Measurements from ENCODE around the gene RIMKLA. TPM values are rescaled to one million over a fixed set of nuclear protein-coding genes. Genes with fewer than 3 reads are reported as not detected.
A peak's percentile ranks its signal among the peaks of the same experiment; 100 is the strongest.

Gene RIMKLA
- polyA plus RNA-seq, 1 donor from 2014 or later: not detected

GRCh38 chr1:42399315-42400100, 18.9 kb downstream of the RIMKLA start:
- Mint-ChIP-seq H3K27me3 (no peaks in the 10 kb centered on the region), H3K4me3 (no peak overlapping the region), H3K27ac (no peak overlapping the region), H3K9me3 (no peaks in the 10 kb centered on the region), H3K4me1 (no peaks in the 10 kb centered on the region), H3K36me3 (no peaks in the 10 kb centered on the region)

- no peaks in the 10 kb centered on the region for H3K4me1 Mint-ChIP-seq
- H3K36me3 Mint-ChIP-seq: peaks cover 2% of the 10 kb centered on the region
- peaks cover 6% of the 10 kb centered on the region for H3K27me3 Mint-ChIP-seq
- no peaks in the 10 kb centered on the region for H3K9me3 Mint-ChIP-seq
- H3K27ac Mint-ChIP-seq: no peak overlapping the region
- H3K4me3 Mint-ChIP-seq: no peak overlapping the region
These were observed 23.3 kb downstream of the RIMKLA start for GRCh38 chr1:42403880-42404400.

GRCh38 chr1:42414551-42415496, 34.2 kb downstream of the RIMKLA start:
- H3K27ac Mint-ChIP-seq: no peak overlapping the region

GRCh38 chr1:42417166-42417565, 36.6 kb downstream of the RIMKLA start:
- H3K4me3 Mint-ChIP-seq: no peak overlapping the region
- no peak overlapping the region for H3K27ac Mint-ChIP-seq
- peaks cover 6% of the 10 kb centered on the region for H3K27me3 Mint-ChIP-seq
- peaks cover 3% of the 10 kb centered on the region for H3K36me3 Mint-ChIP-seq
- peaks cover 0 to 2% (median 0%) of the 10 kb centered on the region in 3 donors for H3K9me3 Mint-ChIP-seq
- H3K4me1 Mint-ChIP-seq: no peaks in the 10 kb centered on the region

More at GRCh38 chr1:42414551-42415496, 34.2 kb downstream of the RIMKLA start:
- H3K4me1 Mint-ChIP-seq: no peaks in the 10 kb centered on the region
- no peak overlapping the region for H3K4me3 Mint-ChIP-seq
- no peaks in the 10 kb centered on the region for H3K9me3 Mint-ChIP-seq
- H3K36me3 Mint-ChIP-seq: peaks cover 3% of the 10 kb centered on the region
- peaks cover 6% of the 10 kb centered on the region for H3K27me3 Mint-ChIP-seq

DNA sequence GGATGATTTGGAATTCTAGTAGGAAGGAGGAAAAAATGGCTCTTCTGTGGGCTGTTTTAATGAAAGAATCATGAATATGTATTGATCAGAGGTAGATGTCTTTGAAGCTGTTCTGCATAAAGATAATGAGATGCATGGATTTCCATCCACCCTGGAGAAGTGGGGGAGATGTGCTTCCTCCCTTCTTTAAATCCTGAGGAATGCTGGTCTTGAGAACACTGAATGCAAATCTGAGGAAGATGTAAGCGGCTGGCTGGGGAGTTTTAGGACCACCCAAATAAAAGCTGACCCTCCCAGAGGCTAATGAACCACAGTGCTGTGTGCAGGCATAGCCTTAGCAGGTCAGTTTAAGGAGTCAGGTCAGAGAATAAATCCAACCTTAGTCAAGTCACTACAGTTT, 37.9 kb downstream of the RIMKLA start:
- H3K27me3 Mint-ChIP-seq: peaks cover 2% of the 10 kb centered on the region
- no peak overlapping the region for H3K27ac Mint-ChIP-seq
- no peaks in the 10 kb centered on the region for H3K4me1 Mint-ChIP-seq
- H3K9me3 Mint-ChIP-seq: peaks cover 0 to 2% (median 0%) of the 10 kb centered on the region in 3 donors
- H3K36me3 Mint-ChIP-seq: peaks cover 3% of the 10 kb centered on the region
- no peak overlapping the region for H3K4me3 Mint-ChIP-seq

DNA sequence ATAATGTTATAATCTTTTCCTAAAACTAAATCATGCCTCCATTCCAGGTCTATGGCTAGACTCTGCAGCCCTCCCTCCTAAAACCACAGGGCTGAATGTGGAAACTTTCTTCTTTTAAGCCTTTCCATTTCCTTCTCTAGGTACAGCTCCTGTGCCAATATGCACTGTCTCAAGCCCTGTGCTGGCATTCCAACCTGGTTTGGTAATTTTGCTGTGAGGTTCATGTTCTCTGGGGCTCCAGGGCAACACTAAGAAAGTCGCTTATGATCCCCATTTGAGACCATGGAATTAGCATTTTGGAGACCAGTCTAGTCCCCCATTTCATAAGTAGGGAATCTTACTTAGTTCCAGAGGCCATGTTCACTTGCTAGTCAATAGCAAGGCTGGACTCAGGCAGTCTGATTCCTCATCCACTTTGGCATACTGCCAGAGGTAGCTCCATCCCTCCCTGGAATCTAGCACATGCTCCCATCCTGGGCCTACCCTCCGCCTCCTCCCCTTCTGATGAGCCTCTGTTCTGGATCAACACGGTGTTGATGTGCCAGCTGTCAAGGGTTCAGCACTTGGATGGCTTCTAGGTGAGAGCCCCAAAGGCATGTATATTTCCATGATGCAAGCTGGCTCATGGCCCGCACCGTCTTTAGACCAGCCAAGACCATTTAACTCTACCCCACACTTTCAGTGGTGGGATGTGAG, 38.7 kb downstream of the RIMKLA start:
- H3K9me3 Mint-ChIP-seq: peaks cover 0 to 2% (median 0%) of the 10 kb centered on the region in 3 donors
- H3K4me1 Mint-ChIP-seq: no peaks in the 10 kb centered on the region
- peaks cover 3% of the 10 kb centered on the region for H3K36me3 Mint-ChIP-seq
- no peak overlapping the region for H3K27ac Mint-ChIP-seq
- H3K4me3 Mint-ChIP-seq: no peak overlapping the region
- H3K27me3 Mint-ChIP-seq: peaks cover 1% of the 10 kb centered on the region

DNA sequence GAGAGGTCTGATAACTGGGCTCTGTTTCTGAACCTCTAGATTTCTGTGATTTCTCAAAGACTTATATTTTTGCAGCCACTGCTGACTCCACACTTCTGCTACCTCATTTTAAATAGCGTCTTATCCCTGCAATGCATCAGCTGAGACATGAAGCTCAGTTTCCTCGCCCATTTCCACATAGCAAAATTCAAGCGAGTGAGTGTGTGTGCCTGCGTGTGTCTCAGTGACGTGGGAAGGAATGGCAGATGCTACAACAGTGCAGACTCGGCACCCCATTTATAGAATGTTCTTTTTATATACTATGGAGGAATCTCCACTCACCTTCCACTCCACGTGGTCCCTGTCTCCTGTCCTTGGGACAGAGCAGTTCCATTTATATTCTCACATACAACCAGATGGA, 39.5 kb downstream of the RIMKLA start:
- peaks cover 0 to 2% (median 0%) of the 10 kb centered on the region in 3 donors for H3K9me3 Mint-ChIP-seq
- H3K4me1 Mint-ChIP-seq: no peaks in the 10 kb centered on the region
- peaks cover 2% of the 10 kb centered on the region for H3K36me3 Mint-ChIP-seq
- H3K4me3 Mint-ChIP-seq: no peak overlapping the region
- peak overlapping the region in 1 of 3 donors; percentile 70 for H3K27ac Mint-ChIP-seq
- peaks cover 1% of the 10 kb centered on the region for H3K27me3 Mint-ChIP-seq

- H3K4me3 Mint-ChIP-seq: peak overlapping the region in 1 of 4 donors; percentile 47
- peak overlapping the region in 1 of 3 donors; percentile 70 for H3K27ac Mint-ChIP-seq
- H3K4me1 Mint-ChIP-seq: no peaks in the 10 kb centered on the region
- peaks cover 2% of the 10 kb centered on the region for H3K36me3 Mint-ChIP-seq
- H3K9me3 Mint-ChIP-seq: peaks cover 0 to 2% (median 0%) of the 10 kb centered on the region in 3 donors
- peaks cover 1% of the 10 kb centered on the region for H3K27me3 Mint-ChIP-seq
These were observed 40.5 kb downstream of the RIMKLA start for GRCh38 chr1:42420911-42421585.

GRCh38 chr1:42422737-42423136, 42.1 kb downstream of the RIMKLA start:
- Mint-ChIP-seq H3K36me3 (peaks cover 2% of the 10 kb centered on the region), H3K9me3 (peaks cover 0 to 3% (median 2%) of the 10 kb centered on the region in 3 donors), H3K4me3 (no peak overlapping the region), H3K4me1 (no peaks in the 10 kb centered on the region), H3K27me3 (peaks cover 1% of the 10 kb centered on the region), H3K27ac (no peak overlapping the region)

DNA sequence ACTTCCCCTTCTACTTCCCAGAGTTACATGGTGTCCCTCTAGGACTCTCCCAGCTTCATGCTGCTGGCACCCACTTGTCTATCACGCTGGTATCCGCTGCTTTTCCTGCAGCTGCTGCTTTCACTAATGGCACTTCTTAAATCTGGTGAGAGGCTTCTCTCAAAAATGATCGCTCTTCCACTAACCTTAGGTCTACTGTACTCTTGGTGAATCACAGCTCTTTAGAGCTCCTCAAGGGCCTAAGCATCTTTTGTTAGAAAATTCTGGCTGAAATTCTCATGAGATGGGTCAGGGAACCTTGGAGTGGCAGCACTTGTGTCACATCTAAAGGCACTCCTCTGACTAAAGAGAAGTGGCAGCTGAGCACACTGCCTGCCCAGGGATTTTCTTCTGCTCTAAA, 43.1 kb downstream of the RIMKLA start:
- H3K4me1 Mint-ChIP-seq: no peaks in the 10 kb centered on the region
- no peaks in the 10 kb centered on the region for H3K36me3 Mint-ChIP-seq
- peaks cover 0 to 3% (median 2%) of the 10 kb centered on the region in 3 donors for H3K9me3 Mint-ChIP-seq
- no peak overlapping the region for H3K27ac Mint-ChIP-seq
- peaks cover 1% of the 10 kb centered on the region for H3K27me3 Mint-ChIP-seq
- H3K4me3 Mint-ChIP-seq: no peak overlapping the region

GRCh38 chr1:42424201-42424600, 43.6 kb downstream of the RIMKLA start:
- Mint-ChIP-seq H3K27me3 (peaks cover 1% of the 10 kb centered on the region), H3K9me3 (peaks cover 0 to 3% (median 2%) of the 10 kb centered on the region in 3 donors), H3K27ac (no peak overlapping the region), H3K4me3 (no peak overlapping the region), H3K36me3 (no peaks in the 10 kb centered on the region), H3K4me1 (no peaks in the 10 kb centered on the region)

DNA sequence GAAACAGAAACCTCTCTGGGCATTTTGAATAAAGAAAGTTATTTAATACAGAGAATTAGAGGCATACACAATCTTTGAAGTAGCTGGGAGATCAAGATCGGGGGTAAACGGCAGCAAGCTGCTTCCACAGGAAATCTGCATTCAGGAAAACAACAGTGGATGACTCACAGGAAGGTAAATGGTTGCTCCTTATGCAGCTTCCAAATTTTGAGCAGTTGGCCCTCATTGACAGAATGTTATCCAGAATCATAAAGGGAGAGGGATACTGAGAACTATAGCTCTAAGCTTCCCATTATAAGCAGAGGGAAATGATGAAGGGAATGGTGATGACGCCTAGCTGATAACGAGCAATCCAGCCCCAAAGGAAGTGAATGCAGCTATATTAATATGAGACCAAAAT, 46.6 kb downstream of the RIMKLA start:
- no peak overlapping the region for H3K4me3 Mint-ChIP-seq

DNA sequence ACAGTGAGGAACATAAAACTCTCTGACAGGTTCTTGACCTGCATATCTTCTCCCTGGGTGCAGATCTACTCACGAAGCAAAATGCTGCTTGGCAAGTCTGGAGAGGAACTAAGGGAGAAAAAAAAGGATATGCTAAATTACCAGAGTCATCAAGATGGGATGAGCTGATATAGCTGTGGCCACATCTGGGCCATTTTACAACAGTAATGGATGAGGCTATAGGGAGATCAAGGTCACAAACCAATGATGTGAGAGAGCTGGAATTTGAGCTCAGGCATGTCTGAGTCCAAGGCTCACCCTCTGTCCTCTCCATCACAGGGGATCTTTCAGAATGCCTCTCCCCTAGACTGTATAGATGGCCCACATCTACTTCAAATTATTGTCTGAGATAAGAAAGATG, 49.0 kb downstream of the RIMKLA start:
- H3K36me3 Mint-ChIP-seq: no peaks in the 10 kb centered on the region
- no peaks in the 10 kb centered on the region for H3K4me1 Mint-ChIP-seq
- no peak overlapping the region for H3K4me3 Mint-ChIP-seq
- H3K27me3 Mint-ChIP-seq: no peaks in the 10 kb centered on the region
- H3K9me3 Mint-ChIP-seq: peaks cover 0 to 3% (median 0%) of the 10 kb centered on the region in 3 donors
- H3K27ac Mint-ChIP-seq: no peak overlapping the region

More for the DNA sequence above, 46.6 kb downstream of the RIMKLA start:
- peaks cover 1% of the 10 kb centered on the region for H3K27me3 Mint-ChIP-seq
- no peaks in the 10 kb centered on the region for H3K4me1 Mint-ChIP-seq
- no peak overlapping the region for H3K27ac Mint-ChIP-seq
- H3K9me3 Mint-ChIP-seq: peaks cover 0 to 3% (median 0%) of the 10 kb centered on the region in 3 donors
- no peaks in the 10 kb centered on the region for H3K36me3 Mint-ChIP-seq
